Femur (tissue), 1 donor: ENCODE data around the gene LRRC61.
A peak's percentile ranks its signal among the peaks of the same experiment; 100 is the strongest.

ENCODE experiments used
- DNase-seq: peaks from one replicate; pipeline ENCODE4 v3.0.0-alpha.2; 2017

The LRRC61 gene

GRCh38 chr7:150372271-150373048 is 49.3 kb downstream of the LRRC61 start:
- no peak for DNase-seq

- DNase-seq: no peak
Observed at GRCh38 chr7:150373049-150373801, 50.1 kb downstream of the LRRC61 start.

GRCh38 chr7:150374026-150374425 is 50.9 kb downstream of the LRRC61 start:
- no peak for DNase-seq

- no peak for DNase-seq
Observed at GRCh38 chr7:150374472-150374871, 51.3 kb downstream of the LRRC61 start.

GRCh38 chr7:150375662-150376521 is 52.7 kb downstream of the LRRC61 start:
- DNase-seq: no peak

GRCh38 chr7:150376560-150376959 is 53.4 kb downstream of the LRRC61 start:
- no peak for DNase-seq

- no peak for DNase-seq
Observed at GRCh38 chr7:150377196-150377595, 54.0 kb downstream of the LRRC61 start.

- DNase-seq: no peak
Observed at GRCh38 chr7:150377635-150378034, 54.5 kb downstream of the LRRC61 start.

GRCh38 chr7:150378115-150378852 is 55.1 kb downstream of the LRRC61 start:
- peak; percentile 72 for DNase-seq

GRCh38 chr7:150378853-150379440 is 55.8 kb downstream of the LRRC61 start, which contains the start of gene ZNF775:
Gene ZNF775, plus strand, starts transcription at chr7:150379330. Its CDS starts 9,141 bp downstream, at chr7:150388471.
- peak; percentile 97 for DNase-seq

- peak; percentile 45 for DNase-seq
Observed at GRCh38 chr7:150379441-150380379, 56.6 kb downstream of the LRRC61 start.

GRCh38 chr7:150380463-150380862 is 57.3 kb downstream of the LRRC61 start:
- no peak for DNase-seq

GRCh38 chr7:150381096-150381495 is 57.9 kb downstream of the LRRC61 start:
- DNase-seq: no peak

GRCh38 chr7:150381785-150382122 is 58.6 kb downstream of the LRRC61 start:
- DNase-seq: peak; percentile 13

- DNase-seq: peak; percentile 27
Observed at GRCh38 chr7:150382123-150382843, 59.1 kb downstream of the LRRC61 start.

GRCh38 chr7:150382844-150383225 is 59.7 kb downstream of the LRRC61 start:
- no peak for DNase-seq

GRCh38 chr7:150383710-150384397 is 60.7 kb downstream of the LRRC61 start:
- peak; percentile 90 for DNase-seq

- DNase-seq: peak; percentile 19
Observed at GRCh38 chr7:150384406-150385301, 61.5 kb downstream of the LRRC61 start.
